NCI-H2196 treated with DMSO at 0.1 percent for 48 hours (cell line): ENCODE results near the gene MFSD2B.
"Not testable (repeated sequence)": the region's sequence is repeated elsewhere in the genome, so short reads cannot be mapped to it uniquely, and the experiment has no call there.

Experiments
- DNase-seq: peaks from one replicate; lab custom pipeline; 2025; ENCODE audit not compliant: unreplicated experiment; lab: John Stamatoyannopoulos, UW

MFSD2B gene, protein sequence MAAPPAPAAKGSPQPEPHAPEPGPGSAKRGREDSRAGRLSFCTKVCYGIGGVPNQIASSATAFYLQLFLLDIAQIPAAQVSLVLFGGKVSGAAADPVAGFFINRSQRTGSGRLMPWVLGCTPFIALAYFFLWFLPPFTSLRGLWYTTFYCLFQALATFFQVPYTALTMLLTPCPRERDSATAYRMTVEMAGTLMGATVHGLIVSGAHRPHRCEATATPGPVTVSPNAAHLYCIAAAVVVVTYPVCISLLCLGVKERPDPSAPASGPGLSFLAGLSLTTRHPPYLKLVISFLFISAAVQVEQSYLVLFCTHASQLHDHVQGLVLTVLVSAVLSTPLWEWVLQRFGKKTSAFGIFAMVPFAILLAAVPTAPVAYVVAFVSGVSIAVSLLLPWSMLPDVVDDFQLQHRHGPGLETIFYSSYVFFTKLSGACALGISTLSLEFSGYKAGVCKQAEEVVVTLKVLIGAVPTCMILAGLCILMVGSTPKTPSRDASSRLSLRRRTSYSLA

DNA sequence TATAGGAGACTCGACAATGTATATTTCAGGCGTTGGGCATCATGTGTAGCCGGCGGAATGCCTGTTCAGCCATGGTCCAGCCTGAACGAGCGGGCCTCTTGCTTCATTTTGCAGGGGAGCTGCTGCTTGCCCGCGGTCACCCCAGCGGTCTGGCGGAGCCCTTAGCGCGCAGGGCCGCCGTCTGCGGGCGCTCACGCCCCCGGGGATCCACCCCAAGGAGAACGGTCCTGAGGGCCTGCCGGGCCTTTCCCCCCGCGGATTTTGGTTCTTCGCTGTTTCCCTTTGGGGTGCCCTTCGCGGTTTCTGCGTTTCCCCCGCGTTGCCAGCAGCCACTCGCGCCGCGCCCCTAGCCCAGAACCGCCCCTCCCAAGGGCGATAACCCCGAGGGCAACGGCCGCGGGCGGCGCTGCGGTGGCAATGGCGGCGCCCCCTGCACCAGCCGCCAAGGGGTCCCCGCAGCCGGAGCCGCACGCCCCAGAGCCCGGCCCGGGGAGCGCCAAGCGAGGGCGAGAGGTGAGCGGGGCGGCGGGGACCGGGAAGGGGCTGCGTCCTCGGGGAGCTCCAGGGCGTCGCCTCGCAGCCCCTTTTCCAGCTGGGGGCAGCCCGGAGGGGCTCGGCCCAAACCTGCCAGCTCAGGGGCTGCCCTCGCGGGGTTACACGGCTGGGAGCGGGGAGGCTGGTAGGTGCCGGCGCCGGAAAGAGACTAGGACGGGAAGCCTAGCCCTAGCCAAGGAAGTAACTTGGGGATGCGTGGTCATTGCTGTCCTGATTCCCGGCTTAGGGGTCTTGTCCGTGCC is at the start of gene MFSD2B:
MFSD2B (plus strand) TSS at position 406 of the 797 bp plus-strand sequence; CDS start at position 418, 12 bp downstream.
- no peak for DNase-seq

GRCh38 chr2:23967846-23968245 is 42.0 kb upstream of the MFSD2B start:
- no peak for DNase-seq

DNA sequence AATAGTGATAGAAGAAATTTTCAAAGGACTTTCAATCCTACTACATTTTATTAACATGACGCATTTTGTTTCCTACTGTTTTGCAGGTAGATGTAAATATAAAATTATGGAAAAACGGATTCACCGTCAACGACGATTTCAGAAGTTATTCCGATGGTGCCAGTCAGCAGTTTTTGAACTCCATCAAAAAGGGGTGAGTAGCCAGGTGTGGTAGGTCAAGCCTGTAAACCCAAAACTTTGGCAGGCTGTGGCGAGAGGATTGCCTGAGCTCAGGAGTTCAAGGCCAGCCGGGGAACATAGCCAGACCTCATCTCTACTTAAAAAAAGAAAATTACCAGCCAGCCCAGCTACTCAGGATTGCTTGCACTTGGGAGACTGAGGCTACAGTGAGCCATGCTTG is 33.0 kb upstream of the MFSD2B start:
- no peak for DNase-seq

- DNase-seq = peak; percentile 10
Measured at GRCh38 chr2:23988371-23988770, 21.5 kb upstream of the MFSD2B start.

GRCh38 chr2:23992931-23993330 is 17.0 kb upstream of the MFSD2B start:
- DNase-seq = no peak

DNA sequence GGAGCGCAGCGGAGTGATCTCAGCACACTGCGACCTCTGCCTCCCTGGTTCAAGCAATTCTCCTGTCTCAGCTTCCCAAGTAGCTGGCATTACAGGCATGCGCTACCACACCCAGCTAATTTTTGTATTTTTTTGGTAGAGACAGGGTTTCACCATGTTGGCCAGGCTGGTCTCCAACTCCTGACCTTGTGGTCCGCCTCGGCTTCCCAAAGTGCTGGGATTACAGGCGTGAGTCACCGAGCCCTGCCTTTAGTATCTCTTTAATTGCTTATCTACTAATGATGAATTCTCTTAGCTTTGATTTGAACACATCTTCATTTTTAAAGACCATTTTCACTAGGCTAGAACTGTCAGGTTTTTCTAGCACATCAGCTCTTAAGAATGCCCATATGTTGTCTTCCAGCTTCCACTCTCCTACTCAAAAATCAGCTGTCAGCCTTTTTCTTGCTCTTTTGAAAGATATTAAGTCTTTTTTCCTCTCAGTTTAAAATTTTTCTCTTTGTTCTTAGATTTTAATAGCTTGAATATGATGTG is 16.1 kb upstream of the MFSD2B start:
- no peak for DNase-seq

- no peak for DNase-seq
Measured at GRCh38 chr2:23994567-23994966, 15.3 kb upstream of the MFSD2B start.

DNA sequence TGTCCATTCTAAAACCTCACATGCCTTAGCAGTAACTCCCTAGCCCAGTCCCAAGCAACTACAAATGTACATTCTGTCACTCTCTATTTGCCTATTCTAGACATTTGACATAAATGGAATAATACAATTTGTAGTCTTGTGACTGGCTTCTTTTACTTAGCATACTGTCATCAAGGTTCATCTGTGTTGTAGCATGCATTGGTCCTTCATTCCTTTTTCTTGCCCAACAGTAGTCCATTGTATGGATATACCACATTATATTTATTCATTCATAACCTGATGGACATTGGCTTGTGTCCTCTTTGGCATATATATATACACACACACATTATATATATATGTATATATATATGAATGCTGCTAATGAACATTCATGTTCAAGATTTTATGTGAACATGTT is 2.2 kb upstream of the MFSD2B start:
- DNase-seq = no peak

DNA sequence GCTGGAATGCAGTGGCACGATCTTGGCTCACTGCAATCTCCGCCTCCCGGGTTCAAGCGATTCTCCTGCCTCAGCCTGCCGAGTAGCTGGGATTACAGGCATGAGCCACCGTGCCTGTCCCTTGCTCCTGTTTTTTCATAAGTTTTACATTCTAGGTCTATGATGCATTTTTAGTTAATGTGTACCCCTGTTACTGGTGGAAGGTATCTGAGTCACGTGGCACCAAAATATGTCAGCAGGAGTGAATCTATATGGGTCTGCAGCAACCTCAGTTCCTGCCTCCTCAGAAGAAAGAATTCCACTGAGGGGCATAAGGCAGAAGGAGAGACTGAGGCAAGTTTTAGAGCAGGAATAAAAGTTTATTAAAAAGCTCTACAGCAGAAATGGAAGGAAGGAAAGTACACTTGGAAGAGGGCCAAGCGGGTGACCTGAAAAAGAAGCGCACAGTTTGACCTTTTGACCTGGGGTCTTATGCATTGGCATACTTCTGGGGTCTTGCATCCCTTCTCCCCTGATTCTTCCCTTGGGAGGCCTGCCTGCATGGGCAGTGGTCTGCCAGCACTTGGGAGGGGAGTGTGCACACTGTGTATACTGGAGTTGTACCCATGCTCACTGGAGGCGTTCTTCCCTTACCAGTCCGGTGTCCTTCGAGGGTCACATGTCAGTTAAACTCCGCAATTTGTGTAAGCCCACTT is 1.1 kb upstream of the MFSD2B start:
- DNase-seq = no peak

GRCh38 chr2:24009367-24009679 is 562 bp upstream of the MFSD2B start:
- DNase-seq = no peak

- DNase-seq = no peak
Measured at GRCh38 chr2:24010477-24011249, 778 bp downstream of the MFSD2B start.

- DNase-seq = no peak
Measured at GRCh38 chr2:24011250-24012104, 1.6 kb downstream of the MFSD2B start.

GRCh38 chr2:24012521-24013188 is 2.8 kb downstream of the MFSD2B start:
- DNase-seq = no peak

DNA sequence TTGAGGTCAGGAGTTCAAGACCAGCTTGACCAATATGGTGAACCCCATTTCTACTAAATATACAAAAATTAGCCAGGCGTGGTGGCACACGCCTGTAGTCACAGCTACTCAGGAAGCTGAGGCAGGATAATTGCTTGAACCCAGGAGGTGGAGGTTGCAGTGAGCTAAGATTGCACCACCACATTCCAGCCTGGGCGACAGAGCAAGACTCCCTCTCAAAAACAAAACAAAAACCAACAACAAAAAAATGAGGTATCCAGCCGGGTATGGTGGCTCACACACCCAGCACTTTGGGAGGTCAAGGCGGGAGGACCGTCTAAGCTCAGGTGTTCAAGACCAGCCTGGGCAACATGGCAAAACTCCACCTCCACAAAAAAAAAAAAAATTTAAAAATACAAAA is 5.0 kb downstream of the MFSD2B start:
- DNase-seq = not testable (repeated sequence)

- DNase-seq = no peak
Measured at GRCh38 chr2:24015562-24016375, 5.9 kb downstream of the MFSD2B start.

DNA sequence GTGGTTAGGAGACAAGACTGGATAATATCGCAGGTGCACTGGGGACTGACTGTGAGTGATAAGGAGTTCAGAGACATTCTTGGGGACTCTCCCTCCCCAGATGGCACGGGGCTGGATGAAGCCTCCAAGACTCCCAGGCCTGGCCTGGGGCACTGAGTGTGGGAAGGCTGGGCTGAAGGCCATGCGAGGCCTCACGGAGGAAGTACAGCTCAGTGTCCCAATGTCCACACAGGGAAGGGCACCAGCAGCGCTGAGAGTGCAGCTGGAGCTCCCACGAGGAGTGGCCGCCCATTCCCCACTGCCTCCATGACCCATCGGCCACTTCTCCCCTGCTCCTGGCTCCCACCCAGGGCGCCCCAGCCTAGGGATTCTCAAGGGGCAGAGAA is 6.5 kb downstream of the MFSD2B start:
- no peak for DNase-seq

DNA sequence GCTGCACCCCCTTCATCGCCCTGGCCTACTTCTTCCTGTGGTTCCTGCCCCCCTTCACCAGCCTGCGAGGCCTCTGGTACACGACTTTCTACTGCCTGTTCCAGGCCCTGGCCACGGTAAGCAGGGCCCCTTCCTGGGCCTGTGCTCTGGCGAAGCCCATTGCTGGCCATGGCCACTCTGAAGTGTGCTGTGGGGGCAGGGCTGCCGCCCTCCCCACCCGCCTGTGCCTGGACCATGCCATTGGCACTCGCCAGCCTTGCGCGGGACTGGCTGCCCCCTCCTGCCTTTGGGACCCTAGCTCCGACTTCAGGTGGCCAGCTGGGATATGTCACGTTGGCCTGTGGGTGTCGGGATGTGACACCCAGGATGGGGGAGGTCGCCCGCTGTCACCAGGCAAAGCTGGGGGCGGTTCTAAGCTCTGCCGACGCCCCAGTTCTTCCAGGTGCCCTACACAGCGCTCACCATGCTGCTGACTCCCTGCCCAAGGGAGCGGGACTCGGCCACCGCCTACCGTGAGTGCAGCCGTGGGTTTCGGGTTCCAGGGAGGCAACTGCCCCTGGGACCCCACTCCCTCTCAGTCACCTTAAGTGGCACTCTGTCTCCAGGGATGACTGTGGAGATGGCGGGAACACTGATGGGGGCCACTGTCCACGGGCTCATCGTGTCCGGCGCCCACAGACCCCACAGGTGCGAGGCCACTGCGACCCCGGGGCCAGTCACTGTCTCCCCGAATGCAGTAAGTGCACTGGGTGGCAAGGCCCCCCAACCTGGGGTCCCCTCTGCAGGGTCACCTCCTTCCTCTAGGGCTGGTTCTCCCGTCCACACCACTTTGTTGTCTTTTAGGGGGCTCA is 7.2 kb downstream of the MFSD2B start:
- DNase-seq = no peak
